Measurements from ENCODE around the gene PCDHB10.
"Not testable (repeated sequence)": the region's sequence is repeated elsewhere in the genome, so short reads cannot be mapped to it uniquely, and the experiment has no call there.

The PCDHB10 gene

GRCh38 chr5:141186897-141187512 is 5.1 kb upstream of the PCDHB10 start, which contains the start of gene PCDHB9:
Gene PCDHB9, plus strand, starts transcription at chr5:141187161. Its CDS starts 158 bp downstream, at chr5:141187319.
- no peak within 1 kb of the TSS for H3K4me3 ChIP-seq (ENCODE audit: low read depth, low read length)

GRCh38 chr5:141188682-141189081 is 3.5 kb upstream of the PCDHB10 start:
- not testable (repeated sequence) for H3K4me3 ChIP-seq (ENCODE audit: low read depth, low read length)

- H3K4me3 ChIP-seq (ENCODE audit: low read depth, low read length): not testable (repeated sequence)
Measured at GRCh38 chr5:141189131-141189530, 3.0 kb upstream of the PCDHB10 start.

- not testable (repeated sequence) for H3K4me3 ChIP-seq (ENCODE audit: low read depth, low read length)
Measured at GRCh38 chr5:141194332-141194731, 2.2 kb downstream of the PCDHB10 start.

GRCh38 chr5:141196363-141196762 is 4.2 kb downstream of the PCDHB10 start:
- no peak overlapping the region for H3K4me3 ChIP-seq (ENCODE audit: low read depth, low read length)

- H3K4me3 ChIP-seq (ENCODE audit: low read depth, low read length): no peak within 1 kb of the TSS
Measured at GRCh38 chr5:141199359-141200235, 7.4 kb downstream of the PCDHB10 start, which contains the start of gene PCDHB11. Gene PCDHB11, plus strand, starts transcription at chr5:141199627. Its CDS starts 148 bp downstream, at chr5:141199775.

- H3K4me3 ChIP-seq (ENCODE audit: low read depth, low read length): not testable (repeated sequence)
Measured at GRCh38 chr5:141201126-141201525, 9.0 kb downstream of the PCDHB10 start.

DNA sequence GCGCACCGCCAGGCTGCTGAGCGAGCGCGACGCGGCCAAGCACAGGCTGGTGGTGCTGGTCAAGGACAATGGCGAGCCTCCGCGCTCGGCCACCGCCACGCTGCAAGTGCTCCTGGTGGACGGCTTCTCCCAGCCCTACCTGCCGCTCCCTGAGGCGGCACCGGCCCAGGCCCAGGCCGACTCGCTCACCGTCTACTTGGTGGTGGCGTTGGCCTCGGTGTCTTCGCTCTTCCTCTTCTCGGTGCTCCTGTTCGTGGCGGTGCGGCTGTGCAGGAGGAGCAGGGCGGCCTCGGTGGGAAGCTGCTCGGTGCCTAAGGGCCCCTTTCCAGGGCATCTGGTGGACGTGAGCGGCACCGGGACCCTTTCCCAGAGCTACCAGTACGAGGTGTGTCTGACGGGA is 9.5 kb downstream of the PCDHB10 start:
- not testable (repeated sequence) for H3K4me3 ChIP-seq (ENCODE audit: low read depth, low read length)

DNA sequence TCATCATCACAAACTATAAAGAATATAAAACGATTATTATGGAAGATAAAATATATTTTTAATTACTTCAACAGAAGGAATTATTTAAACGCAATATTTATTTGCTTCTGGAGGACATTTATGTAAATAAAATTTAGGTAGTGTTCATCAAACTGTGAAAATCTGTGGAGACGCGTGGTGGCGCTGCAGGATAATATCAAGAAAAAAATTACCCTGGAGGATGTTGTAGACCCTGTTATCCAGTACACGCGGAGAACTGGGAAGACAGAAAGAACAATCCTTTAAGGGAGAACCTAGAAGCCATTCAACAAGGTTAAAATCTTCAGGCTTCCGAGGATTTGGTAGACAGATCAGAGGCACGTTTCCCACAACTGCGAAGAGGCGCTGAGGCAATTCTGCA is 16.3 kb downstream of the PCDHB10 start, which contains the start of gene PCDHB12:
Gene PCDHB12 (plus strand): TSS at position 242 of the 400 bp plus-strand sequence. CDS start 189 bp downstream, outside the sequence.
- no peak within 1 kb of the TSS for H3K4me3 ChIP-seq (ENCODE audit: low read depth, low read length)

GRCh38 chr5:141210281-141210680 is 18.1 kb downstream of the PCDHB10 start:
- not testable (repeated sequence) for H3K4me3 ChIP-seq (ENCODE audit: low read depth, low read length)

GRCh38 chr5:141210849-141211248 is 18.7 kb downstream of the PCDHB10 start:
- not testable (repeated sequence) for H3K4me3 ChIP-seq (ENCODE audit: low read depth, low read length)

GRCh38 chr5:141213656-141214339 is 21.6 kb downstream of the PCDHB10 start, which contains the start of gene PCDHB13:
Gene PCDHB13, plus strand, starts transcription at chr5:141213919. Its CDS starts 205 bp downstream, at chr5:141214124.
- not testable (repeated sequence) for H3K4me3 ChIP-seq (ENCODE audit: low read depth, low read length)

GRCh38 chr5:141214583-141214982 is 22.4 kb downstream of the PCDHB10 start:
- not testable (repeated sequence) for H3K4me3 ChIP-seq (ENCODE audit: low read depth, low read length)

DNA sequence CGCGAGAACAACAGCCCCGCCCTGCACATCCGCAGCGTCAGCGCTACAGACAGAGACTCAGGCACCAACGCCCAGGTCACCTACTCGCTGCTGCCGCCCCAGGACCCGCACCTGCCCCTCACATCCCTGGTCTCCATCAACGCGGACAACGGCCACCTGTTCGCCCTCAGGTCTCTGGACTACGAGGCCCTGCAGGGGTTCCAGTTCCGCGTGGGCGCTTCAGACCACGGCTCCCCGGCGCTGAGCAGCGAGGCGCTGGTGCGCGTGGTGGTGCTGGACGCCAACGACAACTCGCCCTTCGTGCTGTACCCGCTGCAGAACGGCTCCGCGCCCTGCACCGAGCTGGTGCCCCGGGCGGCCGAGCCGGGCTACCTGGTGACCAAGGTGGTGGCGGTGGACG is 23.4 kb downstream of the PCDHB10 start:
- not testable (repeated sequence) for H3K4me3 ChIP-seq (ENCODE audit: low read depth, low read length)

DNA sequence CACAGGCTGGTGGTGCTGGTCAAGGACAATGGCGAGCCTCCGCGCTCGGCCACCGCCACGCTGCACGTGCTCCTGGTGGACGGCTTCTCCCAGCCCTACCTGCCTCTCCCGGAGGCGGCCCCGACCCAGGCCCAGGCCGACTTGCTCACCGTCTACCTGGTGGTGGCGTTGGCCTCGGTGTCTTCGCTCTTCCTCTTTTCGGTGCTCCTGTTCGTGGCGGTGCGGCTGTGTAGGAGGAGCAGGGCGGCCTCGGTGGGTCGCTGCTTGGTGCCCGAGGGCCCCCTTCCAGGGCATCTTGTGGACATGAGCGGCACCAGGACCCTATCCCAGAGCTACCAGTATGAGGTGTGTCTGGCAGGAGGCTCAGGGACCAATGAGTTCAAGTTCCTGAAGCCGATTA is 23.9 kb downstream of the PCDHB10 start:
- not testable (repeated sequence) for H3K4me3 ChIP-seq (ENCODE audit: low read depth, low read length)

DNA sequence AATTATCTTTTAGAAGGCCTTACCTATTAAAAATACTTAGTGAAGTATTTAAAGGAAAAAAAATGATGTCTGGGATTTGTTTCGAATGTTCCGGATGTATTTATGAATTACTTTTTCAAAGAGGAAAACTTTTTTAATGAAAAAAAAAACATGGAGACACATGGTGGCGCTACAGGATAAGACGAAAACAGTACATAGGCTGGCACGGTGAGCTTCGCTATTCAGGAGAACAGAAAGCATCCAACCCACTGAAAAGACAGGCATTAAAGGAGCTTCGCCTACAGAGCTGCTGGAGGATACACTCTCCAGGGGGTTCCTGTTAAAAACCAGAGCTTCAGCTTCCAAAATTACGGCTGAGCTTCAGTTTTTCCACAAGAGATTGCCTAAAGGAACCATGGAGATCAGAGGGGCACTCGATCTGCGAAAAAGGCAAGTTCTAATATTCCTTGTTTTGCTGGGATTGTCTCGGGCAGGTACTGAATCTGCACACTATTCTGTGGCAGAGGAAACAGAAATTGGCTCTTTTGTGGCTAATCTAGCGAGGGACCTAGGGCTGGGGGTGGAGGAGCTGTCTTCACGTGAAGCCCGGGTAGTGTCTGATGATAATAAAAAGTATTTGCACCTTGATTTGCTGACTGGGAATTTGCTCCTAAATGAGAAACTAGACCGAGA is 31.1 kb downstream of the PCDHB10 start, which contains the start of gene PCDHB14:
Gene PCDHB14 (plus strand): TSS at position 232 of the 672 bp plus-strand sequence. CDS start 163 bp downstream, at position 395.
- H3K4me3 ChIP-seq (ENCODE audit: low read depth, low read length): no peak within 1 kb of the TSS

- H3K4me3 ChIP-seq (ENCODE audit: low read depth, low read length): not testable (repeated sequence)
Measured at GRCh38 chr5:141224844-141225243, 32.7 kb downstream of the PCDHB10 start.

DNA sequence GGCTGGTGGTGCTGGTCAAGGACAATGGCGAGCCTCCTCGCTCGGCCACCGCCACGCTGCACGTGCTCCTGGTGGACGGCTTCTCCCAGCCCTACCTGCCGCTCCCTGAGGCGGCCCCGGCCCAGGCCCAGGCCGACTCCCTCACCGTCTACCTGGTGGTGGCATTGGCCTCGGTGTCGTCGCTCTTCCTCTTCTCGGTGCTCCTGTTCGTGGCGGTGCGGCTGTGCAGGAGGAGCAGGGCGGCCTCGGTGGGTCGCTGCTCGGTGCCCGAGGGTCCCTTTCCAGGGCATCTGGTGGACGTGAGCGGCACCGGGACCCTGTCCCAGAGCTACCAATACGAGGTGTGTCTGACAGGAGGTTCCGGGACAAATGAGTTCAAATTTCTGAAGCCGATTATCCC is 33.3 kb downstream of the PCDHB10 start:
- not testable (repeated sequence) for H3K4me3 ChIP-seq (ENCODE audit: low read depth, low read length)

DNA sequence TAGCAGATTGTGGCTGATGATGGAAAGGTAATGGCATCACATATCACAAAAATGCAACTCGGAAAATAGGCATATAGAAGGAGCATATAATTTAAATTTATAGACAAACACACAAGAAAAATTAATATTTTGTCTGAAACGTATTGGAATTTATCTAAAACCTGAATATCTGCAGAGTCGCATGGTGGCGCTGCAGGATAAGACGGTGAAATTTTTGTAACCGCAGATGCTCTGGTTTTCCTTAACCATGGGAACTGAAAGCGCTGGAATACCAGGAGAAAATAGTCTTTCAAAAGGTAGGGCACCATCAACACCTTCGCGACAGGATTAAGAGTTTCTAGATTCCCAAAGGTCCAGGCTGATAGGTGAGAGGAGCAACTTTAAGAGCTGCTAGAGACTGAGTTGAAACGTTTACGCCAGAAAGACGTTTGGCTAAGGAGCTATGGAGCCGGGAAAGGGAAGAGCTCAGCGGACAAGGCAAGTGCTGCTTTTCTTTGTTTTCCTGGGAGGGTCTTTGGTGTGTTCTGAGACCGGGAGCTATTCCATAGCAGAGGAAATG is 42.0 kb downstream of the PCDHB10 start:
- H3K4me3 ChIP-seq (ENCODE audit: low read depth, low read length): peak overlapping the region; percentile 22

DNA sequence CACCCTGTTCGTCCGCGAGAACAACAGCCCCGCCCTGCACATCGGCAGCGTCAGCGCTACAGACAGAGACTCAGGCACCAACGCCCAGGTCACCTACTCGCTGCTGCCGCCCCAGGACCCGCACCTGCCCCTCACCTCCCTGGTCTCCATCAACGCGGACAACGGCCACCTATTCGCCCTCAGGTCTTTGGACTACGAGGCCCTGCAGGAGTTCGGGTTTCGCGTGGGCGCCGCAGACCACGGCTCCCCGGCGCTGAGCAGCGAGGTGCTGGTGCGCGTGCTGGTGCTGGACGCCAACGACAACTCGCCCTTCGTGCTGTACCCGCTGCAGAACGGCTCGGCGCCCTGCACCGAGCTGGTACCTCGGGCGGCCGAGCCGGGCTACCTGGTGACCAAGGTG is 43.8 kb downstream of the PCDHB10 start:
- not testable (repeated sequence) for H3K4me3 ChIP-seq (ENCODE audit: low read depth, low read length)
